Sigmoid colon (tissue), 4 donors: ENCODE results near the gene RBFOX2.

Experiments used
- EP300 ChIP-seq, 4 donors: sonication (generic); formaldehyde crosslinking; IDR thresholded peaks; one replicate each; pipeline ENCODE4 v1.6.1; 2017; ENCODE audit warnings: antibody characterized with exemption in 4 of 4
- POLR2A ChIP-seq, 2 donors: fragments of 450-650 bp; IDR thresholded peaks; one replicate each; pipeline ENCODE4 v1.6.1; 2016; ENCODE audit warnings: antibody characterized with exemption in 2 of 2, mild to moderate bottlenecking in 2 of 2, moderate library complexity in 2 of 2
- TF ChIP-seq, protein P1 (sequence below), 4 experiments: fragments of 450-650 bp in 3 of 4; fragments of 200-600 bp in 1 of 4; IDR thresholded peaks; one replicate each; pipeline ENCODE4 v1.5.1; 2016 to 2019; ENCODE audit warnings: antibody characterized with exemption in 4 of 4, mild to moderate bottlenecking in 3 of 4, moderate library complexity in 2 of 4

- TF ChIP-seq, protein P1, sequence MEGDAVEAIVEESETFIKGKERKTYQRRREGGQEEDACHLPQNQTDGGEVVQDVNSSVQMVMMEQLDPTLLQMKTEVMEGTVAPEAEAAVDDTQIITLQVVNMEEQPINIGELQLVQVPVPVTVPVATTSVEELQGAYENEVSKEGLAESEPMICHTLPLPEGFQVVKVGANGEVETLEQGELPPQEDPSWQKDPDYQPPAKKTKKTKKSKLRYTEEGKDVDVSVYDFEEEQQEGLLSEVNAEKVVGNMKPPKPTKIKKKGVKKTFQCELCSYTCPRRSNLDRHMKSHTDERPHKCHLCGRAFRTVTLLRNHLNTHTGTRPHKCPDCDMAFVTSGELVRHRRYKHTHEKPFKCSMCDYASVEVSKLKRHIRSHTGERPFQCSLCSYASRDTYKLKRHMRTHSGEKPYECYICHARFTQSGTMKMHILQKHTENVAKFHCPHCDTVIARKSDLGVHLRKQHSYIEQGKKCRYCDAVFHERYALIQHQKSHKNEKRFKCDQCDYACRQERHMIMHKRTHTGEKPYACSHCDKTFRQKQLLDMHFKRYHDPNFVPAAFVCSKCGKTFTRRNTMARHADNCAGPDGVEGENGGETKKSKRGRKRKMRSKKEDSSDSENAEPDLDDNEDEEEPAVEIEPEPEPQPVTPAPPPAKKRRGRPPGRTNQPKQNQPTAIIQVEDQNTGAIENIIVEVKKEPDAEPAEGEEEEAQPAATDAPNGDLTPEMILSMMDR (IDR thresholded peaks at IDR 0.05), result no peak
- TF ChIP-seq EP300 (IDR thresholded peaks at IDR 0.05) (no peak), POLR2A (IDR thresholded peaks at IDR 0.05) (no peak)
These were observed 149.3 kb downstream of the RBFOX2 start for GRCh38 chr22:35879351-35879750.
